Activated naive CD4-positive, alpha-beta T cell treated with anti-CD3 and anti-CD28 coated beads for 36 hours (primary cell): ENCODE results near the gene HS3ST3A1. TPM values are rescaled to one million over a fixed set of nuclear protein-coding genes. Genes with fewer than 3 reads are reported as not detected.

Experiments
- CTCF ChIA-PET: fragments of 350-600 bp; sonication (Branson Sonifier 250); formaldehyde crosslinking; loops from one replicate; lab custom pipeline; 2021; ENCODE audit warnings: antibody characterized with exemption; lab: Charles Lee
- DNase-seq: peaks from one replicate; pipeline ENCODE4 v3.0.0-alpha.2; 2020
- H3K27ac Mint-ChIP-seq: one replicate; pipeline ENCODE4 v1.8.0; 2021; ENCODE audit warnings: mild to moderate bottlenecking, mixed read lengths
- H3K27me3 Mint-ChIP-seq: one replicate; pipeline ENCODE4 v1.8.0; 2021; ENCODE audit warnings: low read depth, mixed read lengths
- H3K36me3 Mint-ChIP-seq: one replicate; pipeline ENCODE4 v1.8.0; 2021; ENCODE audit warnings: low read depth, mixed read lengths
- H3K4me1 Mint-ChIP-seq: one replicate; pipeline ENCODE4 v1.8.0; 2021; ENCODE audit warnings: low read depth, mixed read lengths
- H3K4me3 Mint-ChIP-seq: one replicate; pipeline ENCODE4 v1.8.0; 2021; ENCODE audit warnings: mild to moderate bottlenecking, moderate library complexity, mixed read lengths
- H3K9me3 Mint-ChIP-seq: one replicate; pipeline ENCODE4 v1.8.0; 2021; ENCODE audit warnings: mixed read lengths
- intact Hi-C: fragments of 100-400 bp; cut with micrococcal nuclease; formaldehyde crosslinking; loops from one replicate; pipeline ENCODE4 v1.15.1; 2023
- total RNA-seq, 2 experiments: library from RNA; stranded (reverse); gene quantifications; one replicate each; pipeline ENCODE4 v1.2.3, GENCODE V29; 2021

Gene HS3ST3A1
- total RNA-seq, 2 experiments from 2014 or later: 0.91 to 1.1 TPM

- no peak overlapping the region for H3K27ac Mint-ChIP-seq
- H3K4me1 Mint-ChIP-seq: peaks cover 2% of the 10 kb centered on the region
- CTCF ChIA-PET: interaction anchor here (0.6 to 1.1 kb wide), 6 partner anchors 19 to 1330 kb away, joined by 3 to 6 read pairs (median 4); no protein-coding TSS in a partner anchor
- no peak for DNase-seq
- H3K4me3 Mint-ChIP-seq: no peak overlapping the region
- intact Hi-C loops: loop anchor here (5.0 to 10.0 kb wide), 5 partner anchors 318 to 1578 kb away; no protein-coding TSS in a partner anchor
- H3K27me3 Mint-ChIP-seq: peaks cover 24% of the 10 kb centered on the region
- H3K9me3 Mint-ChIP-seq: no peaks in the 10 kb centered on the region
- H3K36me3 Mint-ChIP-seq: no peaks in the 10 kb centered on the region
Observed at GRCh38 chr17:13596241-13596923, 5.3 kb downstream of the HS3ST3A1 start.

GRCh38 chr17:13595599-13595899, 6.2 kb downstream of the HS3ST3A1 start:
- CTCF ChIA-PET: interaction anchor here (0.6 to 1.0 kb wide), 6 partner anchors 18 to 1490 kb away, joined by 3 to 6 read pairs (median 3); partner anchors contain the start of gene HS3ST3B1
- H3K27me3 Mint-ChIP-seq: peaks cover 22% of the 10 kb centered on the region
- H3K36me3 Mint-ChIP-seq: no peaks in the 10 kb centered on the region
- H3K27ac Mint-ChIP-seq: no peak overlapping the region
- H3K4me3 Mint-ChIP-seq: no peak overlapping the region
- no peak for DNase-seq
- intact Hi-C loops: loop anchor here (1.0 to 10.0 kb wide), 9 partner anchors 257 to 1579 kb away; no protein-coding TSS in a partner anchor
- H3K9me3 Mint-ChIP-seq: no peaks in the 10 kb centered on the region
- H3K4me1 Mint-ChIP-seq: peaks cover 2% of the 10 kb centered on the region

DNA sequence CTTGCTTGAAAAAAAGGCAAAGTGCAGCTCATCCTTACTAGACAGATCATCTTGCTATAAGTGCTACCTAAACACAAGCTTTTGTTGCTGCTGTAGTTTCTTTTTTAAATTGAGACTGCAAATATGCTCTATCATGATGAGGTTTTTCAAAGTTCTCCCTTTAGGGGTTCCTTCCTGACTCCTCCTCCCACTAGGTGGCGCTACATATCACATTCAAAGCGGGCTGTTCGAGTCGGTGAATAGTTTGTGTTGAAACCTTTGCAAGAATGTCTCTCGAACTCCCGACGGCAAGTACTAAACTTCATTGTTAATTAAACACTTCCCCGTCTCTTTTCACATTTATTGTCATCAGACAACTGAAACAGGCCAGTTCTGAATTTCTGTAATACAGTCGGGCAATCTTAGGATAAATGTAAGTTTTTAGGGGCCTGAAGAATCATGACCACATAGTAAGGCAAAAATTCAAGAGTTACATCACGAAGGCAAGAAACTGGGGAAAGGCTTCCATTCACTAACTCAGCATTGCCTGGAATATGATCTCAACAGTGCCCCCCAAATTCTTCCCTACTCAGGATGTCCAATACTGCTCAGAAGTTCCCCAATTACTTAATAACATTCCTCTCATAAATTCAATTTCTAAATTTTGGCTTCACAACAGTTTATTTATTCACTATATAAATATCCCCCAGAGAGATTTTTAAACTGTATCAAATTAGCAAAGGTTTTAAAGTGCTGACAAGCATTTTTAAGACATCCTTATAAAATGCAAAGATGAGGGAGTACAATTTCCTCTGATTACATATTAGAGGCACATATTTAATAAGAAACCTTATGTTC, 6.7 kb downstream of the HS3ST3A1 start:
- H3K27me3 Mint-ChIP-seq: peaks cover 21% of the 10 kb centered on the region
- intact Hi-C loops: loop anchor here (1.0 to 10.0 kb wide), 9 partner anchors 256 to 1580 kb away; no protein-coding TSS in a partner anchor
- CTCF ChIA-PET: interaction anchor here (0.5 to 1.1 kb wide), 11 partner anchors 14 to 1490 kb away, joined by 3 to 6 read pairs (median 3); partner anchors contain the start of gene HS3ST3B1
- no peaks in the 10 kb centered on the region for H3K36me3 Mint-ChIP-seq
- peak; percentile 89 for DNase-seq
- no peak overlapping the region for H3K27ac Mint-ChIP-seq
- no peaks in the 10 kb centered on the region for H3K9me3 Mint-ChIP-seq
- peaks cover 2% of the 10 kb centered on the region for H3K4me1 Mint-ChIP-seq
- no peak overlapping the region for H3K4me3 Mint-ChIP-seq

GRCh38 chr17:13594310-13594709, 7.4 kb downstream of the HS3ST3A1 start:
- CTCF ChIA-PET: interaction anchor here (0.6 to 1.1 kb wide), 5 partner anchors 18 to 1333 kb away, joined by 3 to 6 read pairs (median 4); partner anchors contain the start of gene HS3ST3B1
- Mint-ChIP-seq H3K27ac (no peak overlapping the region), H3K9me3 (no peaks in the 10 kb centered on the region), H3K4me3 (no peak overlapping the region), H3K27me3 (peaks cover 15% of the 10 kb centered on the region), H3K4me1 (peaks cover 5% of the 10 kb centered on the region), H3K36me3 (no peaks in the 10 kb centered on the region)
- intact Hi-C loops: loop anchor here (2.0 to 10.0 kb wide), 5 partner anchors 256 to 1580 kb away; no protein-coding TSS in a partner anchor
- no peak for DNase-seq

- H3K9me3 Mint-ChIP-seq: no peaks in the 10 kb centered on the region
- H3K36me3 Mint-ChIP-seq: no peaks in the 10 kb centered on the region
- H3K4me3 Mint-ChIP-seq: no peak overlapping the region
- intact Hi-C loops: loop anchor here (2.0 to 10.0 kb wide), 5 partner anchors 255 to 1581 kb away; no protein-coding TSS in a partner anchor
- CTCF ChIA-PET: interaction anchor here (0.7 to 1.1 kb wide), 3 partner anchors 13 to 1333 kb away, joined by 3 to 6 read pairs (median 3); no protein-coding TSS in a partner anchor
- H3K27ac Mint-ChIP-seq: no peak overlapping the region
- no peak for DNase-seq
- H3K27me3 Mint-ChIP-seq: peaks cover 11% of the 10 kb centered on the region
- H3K4me1 Mint-ChIP-seq: peaks cover 5% of the 10 kb centered on the region
Observed at GRCh38 chr17:13593757-13594156, 8.0 kb downstream of the HS3ST3A1 start.

- peaks cover 8% of the 10 kb centered on the region for H3K27me3 Mint-ChIP-seq
- intact Hi-C loops: loop anchor here (10.0 kb wide), 2 partner anchors 322 to 1582 kb away; no protein-coding TSS in a partner anchor
- no peaks in the 10 kb centered on the region for H3K36me3 Mint-ChIP-seq
- CTCF ChIA-PET: interaction anchor here (0.6 to 1.1 kb wide), 3 partner anchors 12 to 1416 kb away, joined by 3 read pairs; no protein-coding TSS in a partner anchor
- no peak overlapping the region for H3K4me3 Mint-ChIP-seq
- peaks cover 5% of the 10 kb centered on the region for H3K4me1 Mint-ChIP-seq
- DNase-seq: no peak
- H3K27ac Mint-ChIP-seq: no peak overlapping the region
- no peaks in the 10 kb centered on the region for H3K9me3 Mint-ChIP-seq
Observed at GRCh38 chr17:13593021-13593751, 8.5 kb downstream of the HS3ST3A1 start.

DNA sequence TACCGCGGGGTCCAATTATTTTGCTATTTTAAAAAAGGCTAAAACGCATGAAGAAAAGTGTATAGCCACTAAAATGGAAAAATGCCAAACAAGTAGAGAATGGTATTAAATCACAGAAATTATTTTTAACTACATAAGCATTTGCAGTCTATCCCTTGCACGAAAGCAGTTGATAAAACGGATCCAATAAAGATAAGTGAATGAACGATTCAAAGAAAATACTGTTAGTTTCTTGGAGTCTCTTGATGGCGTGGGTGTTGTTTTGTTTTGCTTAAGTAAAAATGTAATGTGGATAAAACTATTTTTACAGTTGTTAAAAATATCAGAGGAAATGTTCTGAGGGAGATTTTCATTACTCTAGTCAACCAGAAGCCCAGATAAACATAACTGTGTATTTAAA, 9.3 kb downstream of the HS3ST3A1 start:
- H3K9me3 Mint-ChIP-seq: no peaks in the 10 kb centered on the region
- no peak overlapping the region for H3K4me3 Mint-ChIP-seq
- CTCF ChIA-PET: interaction anchor here (0.6 kb wide), 1 partner anchor 1416 kb away, joined by 3 read pairs; no protein-coding TSS in a partner anchor
- H3K4me1 Mint-ChIP-seq: peaks cover 5% of the 10 kb centered on the region
- DNase-seq: no peak
- H3K27ac Mint-ChIP-seq: no peak overlapping the region
- H3K36me3 Mint-ChIP-seq: no peaks in the 10 kb centered on the region
- intact Hi-C loops: loop anchor here (10.0 kb wide), 2 partner anchors 322 to 1582 kb away; no protein-coding TSS in a partner anchor
- H3K27me3 Mint-ChIP-seq: peaks cover 8% of the 10 kb centered on the region

DNA sequence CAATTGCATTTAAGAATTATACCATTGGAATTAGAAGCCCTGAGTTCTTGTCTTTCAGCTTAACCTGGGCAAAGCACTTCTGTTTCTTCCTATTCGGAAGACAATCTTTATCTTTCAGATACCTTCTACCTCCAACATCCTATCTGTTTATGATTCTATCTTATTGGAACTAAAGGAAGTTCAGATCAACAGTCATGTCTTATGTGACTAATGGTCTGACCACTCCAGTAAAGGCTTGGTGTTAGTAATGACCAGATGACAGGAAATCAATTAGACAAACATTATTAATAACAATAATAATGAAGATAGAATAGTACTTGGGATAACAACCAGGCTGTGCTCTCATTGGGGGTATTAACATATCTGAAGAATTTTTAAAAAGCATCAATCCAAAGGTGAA, 11.3 kb downstream of the HS3ST3A1 start:
- Mint-ChIP-seq H3K4me3 (no peak overlapping the region), H3K4me1 (peaks cover 5% of the 10 kb centered on the region), H3K9me3 (no peaks in the 10 kb centered on the region), H3K27me3 (no peaks in the 10 kb centered on the region), H3K27ac (no peak overlapping the region), H3K36me3 (no peaks in the 10 kb centered on the region)
- intact Hi-C loops: loop anchor here (10.0 kb wide), 2 partner anchors 324 to 1584 kb away; no protein-coding TSS in a partner anchor
- CTCF ChIA-PET: interaction anchor here (0.6 kb wide), 1 partner anchor 881 kb away, joined by 3 read pairs; no protein-coding TSS in a partner anchor
- DNase-seq: no peak

DNA sequence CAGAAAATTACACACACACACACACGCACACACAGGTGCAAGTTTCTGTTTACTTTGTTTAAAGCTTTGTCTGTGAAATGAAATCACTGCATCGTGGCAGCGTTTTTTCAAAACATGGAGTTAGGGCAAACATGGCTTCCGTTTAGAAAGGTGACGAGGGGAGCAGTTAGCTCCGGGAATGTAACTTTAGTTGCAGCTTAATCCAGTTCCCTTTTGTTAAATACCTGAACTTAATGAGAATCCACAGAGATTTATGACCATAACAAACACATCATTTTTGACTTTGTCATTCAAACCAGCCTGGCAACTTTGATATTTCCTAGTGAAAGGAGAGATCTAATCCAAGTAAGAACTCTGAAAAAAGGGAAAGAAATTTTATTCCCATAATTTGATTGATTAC, 12.1 kb downstream of the HS3ST3A1 start:
- peak; percentile 6 for DNase-seq
- no peak overlapping the region for H3K27ac Mint-ChIP-seq
- H3K4me3 Mint-ChIP-seq: no peak overlapping the region
- no peaks in the 10 kb centered on the region for H3K27me3 Mint-ChIP-seq
- no peaks in the 10 kb centered on the region for H3K36me3 Mint-ChIP-seq
- H3K4me1 Mint-ChIP-seq: peaks cover 4% of the 10 kb centered on the region
- CTCF ChIA-PET: interaction anchor here (0.6 kb wide), 1 partner anchor 882 kb away, joined by 3 read pairs; no protein-coding TSS in a partner anchor
- intact Hi-C loops: loop anchor here (10.0 kb wide), 2 partner anchors 325 to 1585 kb away; no protein-coding TSS in a partner anchor
- no peaks in the 10 kb centered on the region for H3K9me3 Mint-ChIP-seq

GRCh38 chr17:13587487-13588338, 14.0 kb downstream of the HS3ST3A1 start:
- H3K4me1 Mint-ChIP-seq: peaks cover 4% of the 10 kb centered on the region
- H3K27me3 Mint-ChIP-seq: no peaks in the 10 kb centered on the region
- no peak overlapping the region for H3K4me3 Mint-ChIP-seq
- CTCF ChIA-PET: no interaction called here
- H3K27ac Mint-ChIP-seq: no peak overlapping the region
- no peak for DNase-seq
- intact Hi-C loops: no loop called here
- H3K36me3 Mint-ChIP-seq: no peaks in the 10 kb centered on the region
- H3K9me3 Mint-ChIP-seq: no peaks in the 10 kb centered on the region

DNA sequence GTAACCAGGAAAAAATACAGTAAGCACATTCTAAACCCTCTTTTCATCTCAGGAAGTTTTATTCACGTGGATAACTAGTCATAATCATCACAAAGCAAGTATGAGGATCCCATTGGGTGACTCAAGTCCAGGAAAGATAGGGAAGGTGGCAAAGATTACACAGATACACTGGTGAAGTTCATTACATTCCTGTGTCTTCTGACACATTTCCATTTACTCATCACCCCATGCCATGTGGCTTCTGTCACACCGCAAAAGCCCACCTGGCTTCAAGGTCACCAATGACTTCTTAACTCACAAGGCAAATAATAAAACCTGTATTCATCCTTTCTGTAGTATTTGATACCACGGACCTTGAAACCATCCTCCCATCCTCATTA, 17.0 kb downstream of the HS3ST3A1 start:
- H3K36me3 Mint-ChIP-seq: no peaks in the 10 kb centered on the region
- no peak overlapping the region for H3K4me3 Mint-ChIP-seq
- no peak overlapping the region for H3K27ac Mint-ChIP-seq
- intact Hi-C loops: no loop called here
- no peak for DNase-seq
- CTCF ChIA-PET: no interaction called here
- no peaks in the 10 kb centered on the region for H3K9me3 Mint-ChIP-seq
- peaks cover 2% of the 10 kb centered on the region for H3K4me1 Mint-ChIP-seq
- no peaks in the 10 kb centered on the region for H3K27me3 Mint-ChIP-seq
